ENCODE data around the gene COL26A1. TPM values are rescaled to one million over a fixed set of nuclear protein-coding genes. Genes with fewer than 3 reads are reported as not detected.

Gene COL26A1
- total RNA-seq, 4 donors from 2014 or later, result 0.20 to 0.30 (median 0.21) TPM; not detected in 1

DNA sequence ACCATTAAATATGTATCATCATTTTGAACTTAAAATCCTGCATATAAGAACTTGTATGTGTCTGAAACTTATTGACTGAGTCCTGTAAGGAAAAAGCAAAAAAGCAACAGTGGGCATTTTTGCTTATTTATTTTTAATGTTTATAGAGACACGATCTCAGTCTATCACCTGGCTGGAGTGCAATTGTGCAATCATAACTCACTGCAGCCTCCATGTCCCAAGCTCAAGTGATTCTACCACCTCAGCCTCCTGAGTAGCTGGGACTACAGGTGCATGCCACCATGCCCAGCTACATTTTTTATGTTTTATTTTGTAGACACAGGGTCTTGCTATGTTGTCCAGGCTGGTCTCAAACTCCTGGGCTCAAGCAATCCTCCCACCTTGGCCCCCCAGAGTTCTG lies 234.2 kb downstream of the COL26A1 start:
- Histone ChIP-seq H3K9me3 (no peaks in the 10 kb centered on the region), H3K36me3 (no peaks in the 10 kb centered on the region), H3K27me3 (no peaks in the 10 kb centered on the region), H3K4me3 (no peak overlapping the region), H3K27ac (no peak overlapping the region), H3K4me1 (peaks cover 0 to 7% (median 0%) of the 10 kb centered on the region in 4 donors)
- WGBS, 2 donors, result 73 to 75% methylated on average over 1 of the region's 1 CpG
- DNase-seq (ENCODE audit: low spot score in 2 of 2), result no peak
- TF ChIP-seq, protein P1, sequence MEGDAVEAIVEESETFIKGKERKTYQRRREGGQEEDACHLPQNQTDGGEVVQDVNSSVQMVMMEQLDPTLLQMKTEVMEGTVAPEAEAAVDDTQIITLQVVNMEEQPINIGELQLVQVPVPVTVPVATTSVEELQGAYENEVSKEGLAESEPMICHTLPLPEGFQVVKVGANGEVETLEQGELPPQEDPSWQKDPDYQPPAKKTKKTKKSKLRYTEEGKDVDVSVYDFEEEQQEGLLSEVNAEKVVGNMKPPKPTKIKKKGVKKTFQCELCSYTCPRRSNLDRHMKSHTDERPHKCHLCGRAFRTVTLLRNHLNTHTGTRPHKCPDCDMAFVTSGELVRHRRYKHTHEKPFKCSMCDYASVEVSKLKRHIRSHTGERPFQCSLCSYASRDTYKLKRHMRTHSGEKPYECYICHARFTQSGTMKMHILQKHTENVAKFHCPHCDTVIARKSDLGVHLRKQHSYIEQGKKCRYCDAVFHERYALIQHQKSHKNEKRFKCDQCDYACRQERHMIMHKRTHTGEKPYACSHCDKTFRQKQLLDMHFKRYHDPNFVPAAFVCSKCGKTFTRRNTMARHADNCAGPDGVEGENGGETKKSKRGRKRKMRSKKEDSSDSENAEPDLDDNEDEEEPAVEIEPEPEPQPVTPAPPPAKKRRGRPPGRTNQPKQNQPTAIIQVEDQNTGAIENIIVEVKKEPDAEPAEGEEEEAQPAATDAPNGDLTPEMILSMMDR (IDR thresholded peaks at IDR 0.05), result no peak
- no peak for TF ChIP-seq POLR2A (IDR thresholded peaks at IDR 0.05)
- TF ChIP-seq EP300 (IDR thresholded peaks at IDR 0.05), result no peak

DNA sequence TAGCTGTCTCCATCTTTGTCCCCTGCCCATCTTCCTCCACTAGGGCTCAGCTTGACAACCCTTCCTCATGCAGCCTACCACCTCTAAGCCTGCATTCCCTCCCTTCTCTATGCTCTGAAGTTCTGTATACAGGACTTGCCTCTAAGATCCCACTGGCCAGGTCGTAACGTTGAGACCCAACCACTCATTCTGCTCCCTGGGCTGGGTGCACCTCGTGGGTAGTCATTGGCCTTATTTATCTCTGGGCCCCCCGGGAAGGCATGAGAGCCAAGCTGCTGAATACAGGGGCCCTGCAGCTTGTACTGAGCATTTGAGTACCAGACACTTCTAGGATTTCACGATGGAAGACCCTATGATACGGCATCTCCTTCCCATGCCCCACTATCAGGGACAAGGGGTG lies 235.3 kb downstream of the COL26A1 start:
- TF ChIP-seq EP300 (IDR thresholded peaks at IDR 0.05), result no peak
- TF ChIP-seq, protein P1 (IDR thresholded peaks at IDR 0.05), result no peak
- no peak for TF ChIP-seq POLR2A (IDR thresholded peaks at IDR 0.05)
- H3K4me3 ChIP-seq, result no peak overlapping the region
- no peaks in the 10 kb centered on the region for H3K36me3 ChIP-seq
- DNase-seq (ENCODE audit: low spot score in 2 of 2), result no peak
- peaks cover 0 to 15% (median 0%) of the 10 kb centered on the region in 4 donors for H3K4me1 ChIP-seq
- WGBS, 2 donors, result 87 to 95% methylated on average over 4 to 6 of the region's 6 CpGs
- H3K27me3 ChIP-seq, result no peaks in the 10 kb centered on the region
- H3K27ac ChIP-seq, result no peak overlapping the region
- H3K9me3 ChIP-seq, result no peaks in the 10 kb centered on the region

- no peak overlapping the region for H3K4me3 ChIP-seq
- no peaks in the 10 kb centered on the region for H3K27me3 ChIP-seq
- H3K4me1 ChIP-seq, result peaks cover 0 to 15% (median 0%) of the 10 kb centered on the region in 4 donors
- H3K9me3 ChIP-seq, result no peaks in the 10 kb centered on the region
- 73 to 80% methylated on average over 14 of the region's 18 CpGs for WGBS, 2 donors
- TF ChIP-seq POLR2A (IDR thresholded peaks at IDR 0.05) (no peak), EP300 (IDR thresholded peaks at IDR 0.05) (no peak)
- TF ChIP-seq, protein P1 (IDR thresholded peaks at IDR 0.05), result no peak
- H3K27ac ChIP-seq, result peak overlapping the region in 1 of 4 donors; percentile 26
- H3K36me3 ChIP-seq, result no peaks in the 10 kb centered on the region
- DNase-seq (ENCODE audit: low spot score in 2 of 2), result no peak
Measured at GRCh38 chr7:101598422-101598985, 235.8 kb downstream of the COL26A1 start.

DNA sequence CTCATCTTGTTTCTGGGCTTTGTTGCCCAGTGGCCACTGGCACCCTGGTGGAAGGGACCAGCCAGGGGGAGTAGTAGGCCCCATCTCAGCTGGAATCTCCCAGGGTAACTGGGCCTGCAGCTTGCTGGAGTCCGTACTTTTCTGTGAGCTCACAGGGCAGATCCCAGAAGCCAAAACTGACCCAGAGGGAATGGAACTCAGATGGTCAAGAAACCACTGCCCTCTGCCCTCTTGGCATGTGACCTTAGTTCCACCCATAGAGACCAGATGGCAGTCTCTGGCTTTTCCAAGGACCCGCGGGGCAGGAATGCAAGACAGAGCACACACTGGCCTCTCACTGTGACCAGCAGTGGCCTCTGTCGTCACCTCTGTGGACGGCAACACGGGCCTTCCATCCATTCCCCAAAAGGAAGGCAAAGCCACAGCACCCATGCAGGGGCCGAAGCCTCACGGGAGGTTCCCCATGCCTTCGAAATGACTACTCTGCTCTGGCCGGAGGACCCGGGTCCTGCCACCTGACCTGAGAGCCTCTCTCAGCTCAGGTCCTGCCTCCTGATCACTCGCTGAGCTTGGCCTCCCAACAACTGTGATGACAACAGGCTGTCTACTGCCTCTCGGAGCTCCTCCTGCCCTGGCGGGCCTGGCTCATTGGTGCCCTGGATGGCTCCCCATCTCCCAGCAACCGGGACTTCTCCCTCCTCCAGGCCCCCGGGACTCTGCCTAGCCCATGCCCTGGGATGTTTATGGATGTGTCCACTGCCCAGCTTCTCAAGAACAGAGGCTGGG lies 236.5 kb downstream of the COL26A1 start:
- peak overlapping the region in 1 of 4 donors; percentile 26 for H3K27ac ChIP-seq

More for the DNA sequence above, 236.5 kb downstream of the COL26A1 start:
- no peaks in the 10 kb centered on the region for H3K27me3 ChIP-seq
- 52 to 54% methylated on average over 4 to 14 of the region's 16 CpGs for WGBS, 2 donors
- TF ChIP-seq, protein P1 (IDR thresholded peaks at IDR 0.05), result no peak
- TF ChIP-seq POLR2A (IDR thresholded peaks at IDR 0.05) (no peak), EP300 (IDR thresholded peaks at IDR 0.05) (peak in 1 of 2 donors; percentile 27)
- DNase-seq (ENCODE audit: low spot score in 2 of 2), result no peak
- H3K9me3 ChIP-seq, result no peaks in the 10 kb centered on the region
- H3K36me3 ChIP-seq, result no peaks in the 10 kb centered on the region
- no peak overlapping the region for H3K4me3 ChIP-seq
- peaks cover 0 to 15% (median 0%) of the 10 kb centered on the region in 4 donors for H3K4me1 ChIP-seq
